ENCODE results near the gene PICALM. TPM values are rescaled to one million over a fixed set of nuclear protein-coding genes. Genes with fewer than 3 reads are reported as not detected.
"Not testable (repeated sequence)": the region's sequence is repeated elsewhere in the genome, so short reads cannot be mapped to it uniquely, and the experiment has no call there.

PICALM gene
- total RNA-seq, 1 experiment from 2014 or later, result 196 TPM

DNA sequence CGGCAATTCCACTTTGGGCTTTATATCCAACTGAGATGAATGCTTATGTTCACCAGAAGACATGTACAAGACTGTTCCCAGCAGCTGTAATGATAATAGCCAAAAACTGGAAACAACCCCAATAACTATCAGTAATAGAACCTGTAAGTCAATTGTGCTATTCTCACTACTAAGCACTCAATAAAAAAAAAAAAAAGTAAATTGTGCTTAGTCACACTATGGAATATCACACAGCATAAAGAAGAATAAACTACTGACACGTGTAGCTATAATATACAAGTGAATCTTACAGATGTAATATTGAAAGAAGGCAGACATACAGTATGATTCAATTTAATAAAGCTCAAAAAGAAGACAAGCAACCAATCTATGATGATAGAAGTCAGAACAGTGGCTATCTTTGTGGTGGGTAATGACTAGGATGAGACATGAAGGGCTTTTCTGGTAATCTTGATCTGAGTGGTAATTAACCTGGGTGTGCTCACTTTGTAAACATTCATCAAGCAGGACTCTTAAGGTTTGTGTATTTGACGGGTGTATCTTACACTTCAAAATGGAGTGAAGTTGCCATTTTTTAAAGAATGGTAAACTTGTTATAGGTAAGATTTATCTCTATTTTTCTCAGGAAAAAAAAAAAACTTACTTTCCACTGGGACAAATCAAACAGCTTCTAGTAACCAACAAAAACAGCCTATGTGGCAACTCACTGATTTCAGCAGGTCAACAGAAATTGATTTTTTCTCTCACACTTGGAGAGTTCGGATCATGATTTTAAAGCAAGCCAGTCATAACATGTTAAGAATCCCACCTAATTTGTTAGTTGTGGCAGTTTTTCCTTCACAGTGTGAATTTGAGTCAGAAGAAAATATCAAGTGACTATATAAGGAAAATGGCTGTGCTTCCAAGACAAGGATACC is 129.5 kb downstream of the PICALM start:
- DNase-seq (ENCODE audit: low spot score), result no peak

DNA sequence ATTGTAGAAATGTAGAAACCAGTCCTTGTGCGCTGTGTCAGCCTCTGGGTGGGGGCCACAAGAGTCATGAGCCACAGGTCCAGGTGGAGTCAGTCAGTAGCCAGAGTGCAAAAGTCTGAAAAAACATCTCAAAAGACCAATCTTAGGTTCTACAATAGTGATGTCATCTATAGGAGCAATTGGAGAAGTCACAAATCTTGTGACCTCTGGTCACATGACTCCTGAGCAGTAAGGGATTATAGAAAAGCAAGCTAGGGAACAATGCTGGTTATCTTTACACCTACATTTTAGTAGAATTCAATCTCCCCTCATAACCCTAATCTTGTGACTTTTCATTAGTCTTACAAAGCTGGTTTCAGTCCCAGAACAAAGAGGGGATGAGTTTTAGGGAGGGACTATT is 131.0 kb downstream of the PICALM start:
- no peak for DNase-seq (ENCODE audit: low spot score)

DNA sequence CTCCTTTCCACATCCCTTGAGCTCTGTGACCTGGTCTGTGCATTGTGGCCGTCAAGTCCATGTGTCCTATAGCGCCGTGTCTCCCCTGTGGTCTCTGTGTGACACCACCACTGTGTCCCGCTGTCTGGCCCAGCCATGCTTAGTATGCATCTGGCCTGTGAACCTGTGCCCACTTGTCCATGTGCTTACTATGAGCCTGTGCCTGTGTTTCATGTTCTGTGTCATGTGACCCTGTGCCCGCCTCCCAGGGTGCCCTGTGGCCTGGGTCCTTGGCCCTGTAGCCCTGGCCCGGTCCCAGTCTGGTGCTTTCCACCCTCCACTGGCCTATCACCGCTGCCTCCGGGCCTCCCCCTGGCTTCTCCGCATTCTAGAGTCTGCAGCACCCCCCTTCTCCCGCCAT is 133.1 kb downstream of the PICALM start:
- no peak for DNase-seq (ENCODE audit: low spot score)

DNA sequence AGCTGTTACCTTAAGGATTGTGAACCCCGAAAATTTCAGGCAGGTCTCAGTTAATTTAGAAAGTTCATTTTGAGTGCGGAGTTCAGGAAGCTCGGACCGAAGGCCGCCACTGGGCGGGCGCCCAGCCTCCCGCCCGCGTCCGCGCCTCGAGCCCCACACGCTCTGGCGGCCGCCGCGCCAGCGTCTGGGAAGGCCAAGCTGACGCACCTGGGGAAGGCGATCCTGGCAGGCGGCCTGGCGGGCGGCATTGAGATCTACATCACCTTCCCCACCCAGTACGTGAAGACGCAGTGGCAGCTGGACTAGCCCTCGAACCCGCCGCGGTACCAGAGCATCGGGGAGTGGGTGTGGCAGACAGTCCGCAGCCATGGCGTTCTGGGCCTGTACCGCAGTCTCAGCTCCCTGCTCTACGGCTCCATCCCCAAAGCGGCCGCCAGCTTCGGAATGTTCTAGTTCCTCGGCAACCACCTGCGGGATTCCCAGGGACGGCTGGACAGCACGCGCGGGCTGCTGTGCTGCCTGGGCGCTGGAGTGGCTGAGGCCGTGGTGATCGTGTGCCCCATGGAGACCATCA is 134.2 kb downstream of the PICALM start:
- no peak for DNase-seq (ENCODE audit: low spot score)

DNA sequence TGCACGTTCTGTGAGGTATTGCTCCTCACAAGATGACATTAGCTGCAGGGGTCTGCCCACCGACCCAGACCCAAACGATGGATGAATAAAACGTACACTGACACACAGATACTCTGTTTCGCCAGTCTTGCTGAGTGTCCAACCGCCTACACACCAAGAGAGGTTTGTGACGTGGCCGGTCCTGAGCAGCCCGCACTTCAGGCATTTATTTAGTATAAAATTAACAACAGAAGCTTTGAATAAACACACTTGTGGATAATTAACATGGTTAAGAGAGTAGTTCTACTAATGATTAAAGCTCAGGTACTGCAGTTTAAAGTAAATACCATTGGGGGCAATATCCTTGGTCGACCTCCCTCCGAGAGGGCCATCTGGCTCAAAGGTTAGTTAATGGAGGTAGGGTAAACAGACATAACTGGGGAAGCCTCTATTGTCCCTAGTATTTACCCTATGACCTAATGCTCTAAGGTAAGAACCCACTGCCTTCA is 138.0 kb downstream of the PICALM start:
- DNase-seq (ENCODE audit: low spot score), result no peak

DNA sequence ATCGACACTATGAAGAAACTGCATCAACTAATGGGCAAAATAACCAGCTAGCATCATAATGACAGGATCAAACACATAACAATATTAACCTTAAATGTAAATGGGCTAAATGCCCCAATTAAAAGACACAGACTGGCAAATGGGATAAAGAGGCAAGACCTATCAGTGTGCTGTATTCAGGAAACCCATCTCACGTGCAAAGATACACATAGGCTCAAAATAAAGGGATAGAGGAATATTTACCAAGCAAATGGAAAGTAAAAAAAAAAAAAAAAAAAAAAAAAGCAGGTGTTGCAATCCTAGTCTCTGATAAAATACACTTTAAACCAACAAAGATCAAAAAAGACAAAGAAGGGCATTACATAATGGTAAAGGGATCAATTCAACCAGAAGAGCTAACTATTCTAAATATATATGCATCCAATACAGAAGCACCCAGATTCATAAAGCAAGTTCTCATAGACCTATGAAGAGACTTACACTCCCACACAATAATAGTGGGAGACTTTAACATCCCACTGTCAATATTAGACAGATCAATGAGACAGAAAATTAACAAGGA is 142.2 kb downstream of the PICALM start:
- not testable (repeated sequence) for DNase-seq (ENCODE audit: low spot score)

DNA sequence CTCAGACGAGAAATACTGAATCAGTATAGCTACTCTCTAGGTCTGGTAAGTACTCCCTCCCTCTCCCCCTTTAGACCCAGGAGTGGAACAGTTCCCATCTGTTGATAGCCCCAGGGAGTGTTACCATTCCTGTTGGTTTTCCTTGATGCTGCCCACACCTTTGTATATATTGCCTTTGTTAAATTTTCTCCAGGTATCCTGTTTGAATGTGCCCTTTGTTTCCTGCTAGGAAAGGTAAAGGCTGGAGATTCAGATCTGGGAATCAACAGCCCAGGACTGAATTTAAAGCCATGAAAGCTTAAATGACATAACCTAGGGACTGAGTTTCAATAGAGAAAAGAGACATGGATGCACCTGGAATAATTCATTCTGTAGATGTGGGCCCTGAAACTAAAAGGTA is 145.4 kb downstream of the PICALM start:
- no peak for DNase-seq (ENCODE audit: low spot score)

DNA sequence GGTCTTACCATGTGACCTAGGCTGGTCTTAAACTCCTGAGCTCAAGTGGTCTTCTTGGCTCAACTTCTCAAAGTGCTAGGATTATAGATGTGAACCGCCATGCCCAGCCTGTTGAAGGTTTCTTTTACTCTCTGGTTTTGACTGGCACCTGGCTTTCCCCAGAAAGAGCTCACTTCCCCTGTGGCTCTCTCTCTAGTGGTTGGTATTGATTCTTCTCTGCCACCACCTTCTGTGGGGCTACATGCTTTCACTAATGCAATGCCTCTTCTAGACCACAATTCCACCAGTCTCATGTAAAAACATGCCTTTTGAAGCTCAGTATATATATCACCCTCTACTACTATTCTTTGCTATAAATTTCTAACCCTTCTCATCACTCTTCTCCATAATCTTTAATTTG is 146.5 kb downstream of the PICALM start:
- DNase-seq (ENCODE audit: low spot score), result no peak

DNA sequence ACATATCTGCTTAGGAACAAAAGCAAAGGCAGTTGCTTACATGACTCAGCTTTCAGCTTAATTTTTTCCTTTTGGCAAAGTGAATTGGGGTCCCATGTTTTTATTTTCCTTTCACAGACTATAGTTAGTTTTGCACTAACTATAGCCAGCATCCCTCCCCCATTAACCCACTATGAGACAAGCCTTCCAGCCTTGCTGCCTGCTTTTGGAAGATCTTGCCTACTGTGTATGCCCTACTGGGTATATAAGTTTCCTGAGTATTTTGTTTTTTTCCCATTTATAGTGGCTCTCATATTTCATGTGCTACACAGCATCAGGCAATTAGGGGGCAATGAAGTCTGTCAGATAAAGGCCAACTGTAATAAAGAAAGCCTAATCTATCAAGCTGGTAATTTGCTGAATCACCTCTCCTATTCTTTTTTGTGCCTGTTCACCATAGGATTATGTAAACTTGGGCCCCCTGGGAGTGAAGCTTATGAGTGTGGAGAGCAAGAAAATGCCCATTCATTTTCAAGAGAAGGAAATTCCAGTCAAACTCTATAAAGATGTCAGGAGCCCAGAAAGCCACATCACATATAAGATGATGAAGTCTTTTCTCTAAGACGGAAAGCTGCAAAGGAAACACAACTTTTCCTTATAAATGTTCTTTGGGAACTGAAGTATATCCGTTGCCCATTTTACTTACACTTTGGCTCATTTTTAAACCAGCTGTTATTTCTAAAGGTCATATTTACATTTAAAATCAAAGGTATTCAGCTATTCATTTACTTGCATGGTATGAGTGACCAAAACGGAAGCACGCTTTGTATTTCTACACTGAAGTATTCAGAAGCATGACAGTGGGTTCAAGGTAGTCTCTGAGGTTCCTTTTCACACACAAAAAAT is 149.7 kb downstream of the PICALM start:
- DNase-seq (ENCODE audit: low spot score), result no peak

DNA sequence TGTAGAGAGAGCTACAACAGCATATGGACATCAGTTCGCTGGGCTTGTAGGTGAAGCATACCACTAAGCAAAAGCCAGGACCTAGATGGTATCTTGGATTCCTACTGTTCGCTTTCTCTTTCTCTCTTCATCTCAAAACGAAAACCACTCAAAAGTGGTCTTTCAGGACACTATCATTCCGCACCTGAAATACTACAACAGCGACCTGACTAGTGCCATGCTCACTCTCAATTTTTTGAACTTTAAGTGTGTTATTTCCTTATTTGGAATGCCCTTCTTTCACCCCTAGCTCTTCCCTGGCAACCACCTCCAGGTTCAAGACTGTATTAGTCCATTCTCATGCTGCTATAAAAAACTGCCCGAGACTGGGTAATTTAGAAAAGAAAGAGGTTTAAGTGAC is 154.5 kb downstream of the PICALM start:
- DNase-seq (ENCODE audit: low spot score), result no peak

DNA sequence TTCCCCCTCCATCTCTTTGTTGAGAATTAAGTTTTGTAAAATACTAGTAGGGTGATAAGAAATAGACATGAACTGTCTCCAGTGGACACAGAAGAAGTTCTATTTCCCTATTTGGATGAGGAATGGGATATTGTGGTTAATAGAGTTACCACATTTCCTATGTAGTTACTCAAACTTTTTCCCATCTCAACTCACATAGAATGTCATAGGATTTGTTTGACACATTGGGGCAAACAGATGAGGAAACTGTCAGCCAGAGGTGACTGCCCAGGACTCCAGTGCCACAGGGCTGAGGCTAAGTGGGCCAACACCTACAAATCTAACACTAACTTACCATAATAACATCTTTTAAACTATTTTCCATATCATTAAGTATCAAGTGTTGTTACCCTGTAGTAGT is 155.4 kb downstream of the PICALM start:
- no peak for DNase-seq (ENCODE audit: low spot score)

DNA sequence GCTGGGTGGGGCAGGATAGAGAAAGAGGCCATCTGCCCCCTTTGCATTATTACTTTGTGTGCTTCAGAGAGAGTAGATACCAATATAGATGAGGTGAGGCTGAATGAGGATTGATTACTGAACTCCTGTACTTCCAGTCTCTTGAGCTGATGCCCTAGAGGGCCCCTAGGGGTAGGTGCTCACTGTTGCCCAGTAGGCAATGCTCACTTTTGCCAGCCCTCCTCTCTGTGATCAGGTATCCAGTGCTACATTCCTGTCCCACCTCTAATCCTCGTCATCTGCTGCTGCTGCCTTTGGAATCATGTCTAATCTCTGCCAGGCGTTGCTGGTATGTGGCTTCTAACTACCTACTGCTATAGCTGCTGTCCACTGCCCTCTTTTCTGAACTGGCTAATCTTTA is 156.5 kb downstream of the PICALM start:
- no peak for DNase-seq (ENCODE audit: low spot score)

Other genes starting within 250 kb of the PICALM start
- gene CCDC83, start 213.7 kb downstream of the PICALM start, total RNA-seq (2014; rRNA removed; shearing (Covaris generic)), result not detected in 2 replicates
- gene EED, start 175.7 kb upstream of the PICALM start, total RNA-seq (2014; rRNA removed; shearing (Covaris generic)), result 35.1 and 36.7 TPM in 2 replicates
- 90.4 and 106 TPM in 2 replicates for gene HIKESHI, start 233.2 kb upstream of the PICALM start, total RNA-seq (2014; rRNA removed; shearing (Covaris generic))

Data from A172 (cell line).